ENCODE data around the gene FSCN2.
A peak's percentile ranks its signal among the peaks of the same experiment; 100 is the strongest.

FSCN2 gene

GRCh38 chr17:81564778-81565177 is 36.6 kb downstream of the FSCN2 start:
- H3K27me3 ChIP-seq (replicated peaks) = no peaks in the 10 kb centered on the region
- in situ Hi-C loops (cut with HindIII; ENCODE audit: low pct_ligation_motif_present, low sequenced_read_pairs) = no loop called here
- DNase-seq = no peak
- H3K27ac ChIP-seq = no peak overlapping the region
- peaks cover 67% of the 10 kb centered on the region for H3K36me3 ChIP-seq (replicated peaks)
- TF ChIP-seq CTCF (IDR thresholded peaks at IDR 0.05; ENCODE audit: low read depth, low read length, missing control alignments) = no peak
- H3K4me3 ChIP-seq (ENCODE audit: low read depth, low read length) = no peak overlapping the region

- H3K27ac ChIP-seq = no peak overlapping the region
- DNase-seq = no peak
- peaks cover 67% of the 10 kb centered on the region for H3K36me3 ChIP-seq (replicated peaks)
- H3K4me3 ChIP-seq (ENCODE audit: low read depth, low read length) = no peak overlapping the region
- H3K27me3 ChIP-seq (replicated peaks) = no peaks in the 10 kb centered on the region
- in situ Hi-C loops (cut with HindIII; ENCODE audit: low pct_ligation_motif_present, low sequenced_read_pairs) = no loop called here
- no peak for TF ChIP-seq CTCF (IDR thresholded peaks at IDR 0.05; ENCODE audit: low read depth, low read length, missing control alignments)
These were observed 37.1 kb downstream of the FSCN2 start for GRCh38 chr17:81565231-81565630.

- no peak for TF ChIP-seq CTCF (IDR thresholded peaks at IDR 0.05; ENCODE audit: low read depth, low read length, missing control alignments)
- Histone ChIP-seq H3K4me3 (ENCODE audit: low read depth, low read length) (peak overlapping the region; percentile 20), H3K27ac (peak overlapping the region; percentile 81), H3K36me3 (replicated peaks) (peaks cover 73% of the 10 kb centered on the region), H3K27me3 (replicated peaks) (no peaks in the 10 kb centered on the region)
- peak; percentile 95 for DNase-seq
- in situ Hi-C loops (cut with HindIII; ENCODE audit: low pct_ligation_motif_present, low sequenced_read_pairs) = no loop called here
These were observed 38.4 kb downstream of the FSCN2 start for GRCh38 chr17:81566461-81567126.

- TF ChIP-seq CTCF (IDR thresholded peaks at IDR 0.05; ENCODE audit: low read depth, low read length, missing control alignments) = no peak
- in situ Hi-C loops (cut with HindIII; ENCODE audit: low pct_ligation_motif_present, low sequenced_read_pairs) = no loop called here
- DNase-seq = no peak
- peak overlapping the region; percentile 81 for H3K27ac ChIP-seq
- no peak overlapping the region for H3K4me3 ChIP-seq (ENCODE audit: low read depth, low read length)
- no peaks in the 10 kb centered on the region for H3K27me3 ChIP-seq (replicated peaks)
- H3K36me3 ChIP-seq (replicated peaks) = peaks cover 75% of the 10 kb centered on the region
These were observed 39.0 kb downstream of the FSCN2 start for GRCh38 chr17:81567191-81567590.

GRCh38 chr17:81568416-81568815 is 40.2 kb downstream of the FSCN2 start:
- TF ChIP-seq CTCF (IDR thresholded peaks at IDR 0.05; ENCODE audit: low read depth, low read length, missing control alignments) = no peak
- Histone ChIP-seq H3K27ac (peak overlapping the region; percentile 81), H3K4me3 (ENCODE audit: low read depth, low read length) (no peak overlapping the region), H3K36me3 (replicated peaks) (peaks cover 69% of the 10 kb centered on the region), H3K27me3 (replicated peaks) (no peaks in the 10 kb centered on the region)
- DNase-seq = no peak
- in situ Hi-C loops (cut with HindIII; ENCODE audit: low pct_ligation_motif_present, low sequenced_read_pairs) = no loop called here

GRCh38 chr17:81569986-81570514 is 41.9 kb downstream of the FSCN2 start:
- H3K4me3 ChIP-seq (ENCODE audit: low read depth, low read length) = no peak overlapping the region
- no peak overlapping the region for H3K27ac ChIP-seq
- no peaks in the 10 kb centered on the region for H3K27me3 ChIP-seq (replicated peaks)
- in situ Hi-C loops (cut with HindIII; ENCODE audit: low pct_ligation_motif_present, low sequenced_read_pairs) = no loop called here
- DNase-seq = no peak
- peaks cover 60% of the 10 kb centered on the region for H3K36me3 ChIP-seq (replicated peaks)
- TF ChIP-seq CTCF (IDR thresholded peaks at IDR 0.05; ENCODE audit: low read depth, low read length, missing control alignments) = no peak
